Adrenal gland (tissue), 5 donors: Measurements from ENCODE around the gene FUCA2.

Source experiments
- POLR2A ChIP-seq, 2 donors: fragments of 450-650 bp; IDR thresholded peaks; one replicate each; pipeline ENCODE4 v1.6.1; 2017; ENCODE audit warnings: antibody characterized with exemption in 2 of 2, mild to moderate bottlenecking in 2 of 2, moderate library complexity in 1 of 2
- TF ChIP-seq, protein P1 (sequence below), 6 experiments: fragments of 450-650 bp in 4 of 6; fragments of 200-600 bp in 2 of 6; sonication (generic) in 1 of 6; IDR thresholded peaks; 1 replicate in 5 of 6; 2 replicates in 1 of 6; pipeline versions ENCODE4 v1.5.1 to v1.8.0; 2016 to 2021; ENCODE audit warnings: antibody characterized with exemption in 6 of 6, mild to moderate bottlenecking in 2 of 6, moderate library complexity in 1 of 6
- donor health status: DM: no; HTN: no; CAD: no.

- TF ChIP-seq, protein P1, sequence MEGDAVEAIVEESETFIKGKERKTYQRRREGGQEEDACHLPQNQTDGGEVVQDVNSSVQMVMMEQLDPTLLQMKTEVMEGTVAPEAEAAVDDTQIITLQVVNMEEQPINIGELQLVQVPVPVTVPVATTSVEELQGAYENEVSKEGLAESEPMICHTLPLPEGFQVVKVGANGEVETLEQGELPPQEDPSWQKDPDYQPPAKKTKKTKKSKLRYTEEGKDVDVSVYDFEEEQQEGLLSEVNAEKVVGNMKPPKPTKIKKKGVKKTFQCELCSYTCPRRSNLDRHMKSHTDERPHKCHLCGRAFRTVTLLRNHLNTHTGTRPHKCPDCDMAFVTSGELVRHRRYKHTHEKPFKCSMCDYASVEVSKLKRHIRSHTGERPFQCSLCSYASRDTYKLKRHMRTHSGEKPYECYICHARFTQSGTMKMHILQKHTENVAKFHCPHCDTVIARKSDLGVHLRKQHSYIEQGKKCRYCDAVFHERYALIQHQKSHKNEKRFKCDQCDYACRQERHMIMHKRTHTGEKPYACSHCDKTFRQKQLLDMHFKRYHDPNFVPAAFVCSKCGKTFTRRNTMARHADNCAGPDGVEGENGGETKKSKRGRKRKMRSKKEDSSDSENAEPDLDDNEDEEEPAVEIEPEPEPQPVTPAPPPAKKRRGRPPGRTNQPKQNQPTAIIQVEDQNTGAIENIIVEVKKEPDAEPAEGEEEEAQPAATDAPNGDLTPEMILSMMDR (IDR thresholded peaks at IDR 0.05), result no peak
- no peak for TF ChIP-seq POLR2A (IDR thresholded peaks at IDR 0.05)
These were observed 25.6 kb downstream of the FUCA2 start for GRCh38 chr6:143485967-143486366.
